ENCODE data around the gene CCDC107. TPM values are rescaled to one million over a fixed set of nuclear protein-coding genes. Genes with fewer than 3 reads are reported as not detected.

Gene CCDC107
- total and polyA plus RNA-seq, 7 donors: 15.4 to 49.4 (median 27.9) TPM

DNA sequence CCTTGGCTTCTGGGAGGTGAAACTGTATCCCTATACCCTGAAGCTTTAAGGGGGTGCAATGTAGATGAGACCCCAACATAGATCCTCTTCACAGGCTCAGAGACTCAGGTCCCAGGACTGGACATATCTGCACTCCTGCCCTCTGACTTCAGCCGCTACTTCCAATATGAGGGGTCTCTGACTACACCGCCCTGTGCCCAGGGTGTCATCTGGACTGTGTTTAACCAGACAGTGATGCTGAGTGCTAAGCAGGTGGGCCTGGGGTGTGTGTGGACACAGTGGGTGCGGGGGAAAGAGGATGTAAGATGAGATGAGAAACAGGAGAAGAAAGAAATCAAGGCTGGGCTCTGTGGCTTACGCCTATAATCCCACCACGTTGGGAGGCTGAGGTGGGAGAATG, 21.0 kb downstream of the CCDC107 start:
- no peak for ATAC-seq
- Histone ChIP-seq H3K27ac (no peak overlapping the region), H3K9me3 (no peaks in the 10 kb centered on the region), H3K4me3 (no peak overlapping the region), H3K36me3 (ENCODE audit: insufficient read depth in 1 of 2, low read depth in 1 of 2) (peaks cover 0 to 17% of the 10 kb centered on the region in 2 donors), H3K4me1 (peaks cover 18% of the 10 kb centered on the region), H3K27me3 (ENCODE audit: insufficient read depth in 3 of 3, low read length in 2 of 3) (no peaks in the 10 kb centered on the region)
- TF ChIP-seq CTCF (IDR thresholded peaks at IDR 0.05): no peak
- no peak for DNase-seq
- WGBS, 3 donors: 84 to 91% (median 88%) methylated on average over 5 of the region's 5 CpGs
- intact Hi-C loops (cut with DNase I): no loop called here

DNA sequence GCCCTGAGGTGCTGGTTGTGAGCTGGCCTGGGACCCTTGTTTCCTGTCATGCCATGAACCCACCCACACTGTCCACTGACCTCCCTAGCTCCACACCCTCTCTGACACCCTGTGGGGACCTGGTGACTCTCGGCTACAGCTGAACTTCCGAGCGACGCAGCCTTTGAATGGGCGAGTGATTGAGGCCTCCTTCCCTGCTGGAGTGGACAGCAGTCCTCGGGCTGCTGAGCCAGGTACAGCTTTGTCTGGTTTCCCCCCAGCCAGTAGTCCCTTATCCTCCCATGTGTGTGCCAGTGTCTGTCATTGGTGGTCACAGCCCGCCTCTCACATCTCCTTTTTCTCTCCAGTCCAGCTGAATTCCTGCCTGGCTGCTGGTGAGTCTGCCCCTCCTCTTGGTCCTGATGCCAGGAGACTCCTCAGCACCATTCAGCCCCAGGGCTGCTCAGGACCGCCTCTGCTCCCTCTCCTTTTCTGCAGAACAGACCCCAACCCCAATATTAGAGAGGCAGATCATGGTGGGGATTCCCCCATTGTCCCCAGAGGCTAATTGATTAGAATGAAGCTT, 21.8 kb downstream of the CCDC107 start:
- WGBS, 3 donors: 74 to 81% (median 76%) methylated on average over 8 of the region's 8 CpGs
- TF ChIP-seq CTCF (IDR thresholded peaks at IDR 0.05): no peak
- Histone ChIP-seq H3K9me3 (no peaks in the 10 kb centered on the region), H3K4me1 (peaks cover 22% of the 10 kb centered on the region), H3K36me3 (ENCODE audit: insufficient read depth in 1 of 2, low read depth in 1 of 2) (peaks cover 0 to 25% of the 10 kb centered on the region in 2 donors), H3K27ac (no peak overlapping the region), H3K4me3 (no peak overlapping the region), H3K27me3 (ENCODE audit: insufficient read depth in 3 of 3, low read length in 2 of 3) (no peaks in the 10 kb centered on the region)
- intact Hi-C loops (cut with DNase I): no loop called here
- ATAC-seq (peak in 1 of 4 donors; percentile 2), DNase-seq (no peak)

DNA sequence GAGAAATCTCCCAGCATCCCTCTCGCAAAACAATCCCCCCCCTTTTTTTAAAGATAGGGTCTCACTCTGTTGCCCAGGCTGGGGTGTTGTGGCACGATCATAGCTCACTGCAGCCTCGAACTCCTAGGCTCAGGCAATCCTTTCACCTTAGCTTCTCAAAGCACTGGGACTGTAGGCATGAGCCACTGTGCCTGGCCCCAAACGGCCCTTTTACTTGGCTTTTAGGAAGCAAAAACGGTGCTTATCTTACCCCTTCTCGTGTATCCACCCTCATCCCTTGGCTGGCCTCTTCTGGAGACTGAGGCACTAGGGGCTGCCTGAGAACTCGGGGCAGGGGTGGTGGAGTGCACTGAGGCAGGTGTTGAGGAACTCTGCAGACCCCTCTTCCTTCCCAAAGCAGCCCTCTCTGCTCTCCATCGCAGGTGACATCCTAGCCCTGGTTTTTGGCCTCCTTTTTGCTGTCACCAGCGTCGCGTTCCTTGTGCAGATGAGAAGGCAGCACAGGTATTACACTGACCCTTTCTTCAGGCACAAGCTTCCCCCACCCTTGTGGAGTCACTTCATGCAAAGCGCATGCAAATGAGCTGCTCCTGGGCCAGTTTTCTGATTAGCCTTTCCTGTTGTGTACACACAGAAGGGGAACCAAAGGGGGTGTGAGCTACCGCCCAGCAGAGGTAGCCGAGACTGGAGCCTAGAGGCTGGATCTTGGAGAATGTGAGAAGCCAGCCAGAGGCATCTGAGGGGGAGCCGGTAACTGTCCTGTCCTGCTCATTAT, 22.4 kb downstream of the CCDC107 start:
- intact Hi-C loops (cut with DNase I): no loop called here
- peak; percentile 18 to 31 (median 26) for ATAC-seq
- H3K27ac ChIP-seq: peak overlapping the region; percentile 100

GRCh38 chr9:35681341-35682002, 23.4 kb downstream of the CCDC107 start:
- H3K4me3 ChIP-seq: no peak overlapping the region
- ATAC-seq: peak; percentile 18 to 42 (median 25)
- peaks cover 27% of the 10 kb centered on the region for H3K4me1 ChIP-seq
- peaks cover 0 to 39% of the 10 kb centered on the region in 2 donors for H3K36me3 ChIP-seq (ENCODE audit: insufficient read depth in 1 of 2, low read depth in 1 of 2)
- intact Hi-C loops (cut with DNase I): no loop called here
- peak overlapping the region; percentile 100 for H3K27ac ChIP-seq
- WGBS, 3 donors: 29 to 40% (median 34%) methylated on average over 3 of the region's 3 CpGs
- TF ChIP-seq CTCF (IDR thresholded peaks at IDR 0.05): no peak
- DNase-seq: no peak
- no peaks in the 10 kb centered on the region for H3K9me3 ChIP-seq
- no peaks in the 10 kb centered on the region for H3K27me3 ChIP-seq (ENCODE audit: insufficient read depth in 3 of 3, low read length in 2 of 3)

More for the DNA sequence above, 22.4 kb downstream of the CCDC107 start:
- TF ChIP-seq CTCF (IDR thresholded peaks at IDR 0.05): no peak
- Histone ChIP-seq H3K4me3 (no peak overlapping the region), H3K4me1 (peaks cover 29% of the 10 kb centered on the region), H3K9me3 (no peaks in the 10 kb centered on the region), H3K36me3 (ENCODE audit: insufficient read depth in 1 of 2, low read depth in 1 of 2) (peaks cover 0 to 31% of the 10 kb centered on the region in 2 donors), H3K27me3 (ENCODE audit: insufficient read depth in 3 of 3, low read length in 2 of 3) (no peaks in the 10 kb centered on the region)
- WGBS, 3 donors: 24 to 38% (median 33%) methylated on average over 15 of the region's 15 CpGs
- DNase-seq: no peak
